ENCODE data around the gene ZFAND2B.
"Not testable (repeated sequence)": the region's sequence is repeated elsewhere in the genome, so short reads cannot be mapped to it uniquely, and the experiment has no call there.

ZFAND2B gene

GRCh38 chr2:219175928-219176817 is 30.4 kb upstream of the ZFAND2B start:
- FAIRE-seq (no peak), DNase-seq (ENCODE audit: low spot score) (peak; percentile 22)

GRCh38 chr2:219176818-219177551 is 29.6 kb upstream of the ZFAND2B start, which contains the start of gene CNPPD1:
TSS of gene CNPPD1 (minus strand) at chr2:219176925. CDS start at chr2:219176828, 97 bp downstream.
- no peak for FAIRE-seq
- peak; percentile 74 for DNase-seq (ENCODE audit: low spot score)

- DNase-seq (ENCODE audit: low spot score), result peak; percentile 82
- FAIRE-seq, result no peak
Measured at GRCh38 chr2:219177552-219178376, 28.8 kb upstream of the ZFAND2B start, which contains the start of gene RETREG2. TSS of gene RETREG2 (plus strand) at chr2:219178275. CDS start at chr2:219178353, 78 bp downstream.

GRCh38 chr2:219178377-219179175 is 28.0 kb upstream of the ZFAND2B start:
- FAIRE-seq (no peak), DNase-seq (ENCODE audit: low spot score) (peak; percentile 19)

GRCh38 chr2:219179601-219180465 is 26.7 kb upstream of the ZFAND2B start:
- DNase-seq (ENCODE audit: low spot score), result no peak
- no peak for FAIRE-seq

- FAIRE-seq (no peak), DNase-seq (ENCODE audit: low spot score) (no peak)
Measured at GRCh38 chr2:219180961-219181360, 25.6 kb upstream of the ZFAND2B start.

GRCh38 chr2:219181531-219181930 is 25.1 kb upstream of the ZFAND2B start:
- FAIRE-seq (no peak), DNase-seq (ENCODE audit: low spot score) (no peak)

GRCh38 chr2:219182331-219183150 is 24.0 kb upstream of the ZFAND2B start:
- no peak for DNase-seq (ENCODE audit: low spot score)
- no peak for FAIRE-seq

GRCh38 chr2:219183151-219183772 is 23.3 kb upstream of the ZFAND2B start:
- DNase-seq (ENCODE audit: low spot score) (no peak), FAIRE-seq (no peak)

- DNase-seq (ENCODE audit: low spot score), result no peak
- FAIRE-seq, result no peak
Measured at GRCh38 chr2:219184121-219184520, 22.5 kb upstream of the ZFAND2B start.

- FAIRE-seq, result no peak
- DNase-seq (ENCODE audit: low spot score), result no peak
Measured at GRCh38 chr2:219186754-219187456, 19.7 kb upstream of the ZFAND2B start.

GRCh38 chr2:219197388-219197787 is 9.2 kb upstream of the ZFAND2B start:
- FAIRE-seq (no peak), DNase-seq (ENCODE audit: low spot score) (no peak)

- no peak for FAIRE-seq
- DNase-seq (ENCODE audit: low spot score), result no peak
Measured at GRCh38 chr2:219198974-219199373, 7.6 kb upstream of the ZFAND2B start.

GRCh38 chr2:219199470-219200211 is 6.9 kb upstream of the ZFAND2B start:
- DNase-seq (ENCODE audit: low spot score) (no peak), FAIRE-seq (no peak)

- not testable (repeated sequence) for FAIRE-seq; DNase-seq (ENCODE audit: low spot score)
Measured at GRCh38 chr2:219200502-219201326, 5.9 kb upstream of the ZFAND2B start.

GRCh38 chr2:219201331-219201730 is 5.3 kb upstream of the ZFAND2B start:
- DNase-seq (ENCODE audit: low spot score); FAIRE-seq: not testable (repeated sequence)

All from RCC 7860 (cell line).